ENCODE data around the gene MORN1.

MORN1 gene

GRCh38 chr1:2360588-2361364, 30.6 kb downstream of the MORN1 start:
- H3K4me1 ChIP-seq (ENCODE audit: control insufficient read depth, insufficient read depth, low read length, poor library complexity, severe bottlenecking) = no peaks in the 10 kb centered on the region
- H3K27ac ChIP-seq (ENCODE audit: insufficient read depth, low read length, poor library complexity, severe bottlenecking) = no peak overlapping the region
- H3K9me3 ChIP-seq (ENCODE audit: control insufficient read depth, low read length) = no peaks in the 10 kb centered on the region
- no peaks in the 10 kb centered on the region for H3K27me3 ChIP-seq (replicated peaks; ENCODE audit: control insufficient read depth, insufficient read depth, low read length, poor library complexity, severe bottlenecking)
- H3K36me3 ChIP-seq (ENCODE audit: control insufficient read depth, insufficient read depth, low read length) = no peaks in the 10 kb centered on the region
- no peak for DNase-seq
- H3K4me3 ChIP-seq (ENCODE audit: insufficient read depth, low read depth, low read length, poor library complexity, severe bottlenecking) = no peak overlapping the region

GRCh38 chr1:2358651-2359640, 32.4 kb downstream of the MORN1 start:
- no peak overlapping the region for H3K27ac ChIP-seq (ENCODE audit: insufficient read depth, low read length, poor library complexity, severe bottlenecking)
- no peaks in the 10 kb centered on the region for H3K9me3 ChIP-seq (ENCODE audit: control insufficient read depth, low read length)
- no peaks in the 10 kb centered on the region for H3K4me1 ChIP-seq (ENCODE audit: control insufficient read depth, insufficient read depth, low read length, poor library complexity, severe bottlenecking)
- DNase-seq = no peak
- no peak overlapping the region for H3K4me3 ChIP-seq (ENCODE audit: insufficient read depth, low read depth, low read length, poor library complexity, severe bottlenecking)
- no peaks in the 10 kb centered on the region for H3K27me3 ChIP-seq (replicated peaks; ENCODE audit: control insufficient read depth, insufficient read depth, low read length, poor library complexity, severe bottlenecking)
- H3K36me3 ChIP-seq (ENCODE audit: control insufficient read depth, insufficient read depth, low read length) = no peaks in the 10 kb centered on the region

- H3K4me1 ChIP-seq (ENCODE audit: control insufficient read depth, insufficient read depth, low read length, poor library complexity, severe bottlenecking) = no peaks in the 10 kb centered on the region
- no peaks in the 10 kb centered on the region for H3K27me3 ChIP-seq (replicated peaks; ENCODE audit: control insufficient read depth, insufficient read depth, low read length, poor library complexity, severe bottlenecking)
- no peak for DNase-seq
- no peak overlapping the region for H3K27ac ChIP-seq (ENCODE audit: insufficient read depth, low read length, poor library complexity, severe bottlenecking)
- H3K36me3 ChIP-seq (ENCODE audit: control insufficient read depth, insufficient read depth, low read length) = no peaks in the 10 kb centered on the region
- H3K9me3 ChIP-seq (ENCODE audit: control insufficient read depth, low read length) = no peaks in the 10 kb centered on the region
- H3K4me3 ChIP-seq (ENCODE audit: insufficient read depth, low read depth, low read length, poor library complexity, severe bottlenecking) = no peak overlapping the region
Observed at GRCh38 chr1:2358072-2358471, 33.3 kb downstream of the MORN1 start.

GRCh38 chr1:2356911-2357845, 34.2 kb downstream of the MORN1 start:
- Histone ChIP-seq H3K27me3 (replicated peaks; ENCODE audit: control insufficient read depth, insufficient read depth, low read length, poor library complexity, severe bottlenecking) (no peaks in the 10 kb centered on the region), H3K9me3 (ENCODE audit: control insufficient read depth, low read length) (no peaks in the 10 kb centered on the region), H3K4me3 (ENCODE audit: insufficient read depth, low read depth, low read length, poor library complexity, severe bottlenecking) (no peak overlapping the region), H3K4me1 (ENCODE audit: control insufficient read depth, insufficient read depth, low read length, poor library complexity, severe bottlenecking) (no peaks in the 10 kb centered on the region), H3K27ac (ENCODE audit: insufficient read depth, low read length, poor library complexity, severe bottlenecking) (no peak overlapping the region), H3K36me3 (ENCODE audit: control insufficient read depth, insufficient read depth, low read length) (no peaks in the 10 kb centered on the region)
- no peak for DNase-seq

- no peaks in the 10 kb centered on the region for H3K9me3 ChIP-seq (ENCODE audit: control insufficient read depth, low read length)
- no peak overlapping the region for H3K4me3 ChIP-seq (ENCODE audit: insufficient read depth, low read depth, low read length, poor library complexity, severe bottlenecking)
- no peaks in the 10 kb centered on the region for H3K4me1 ChIP-seq (ENCODE audit: control insufficient read depth, insufficient read depth, low read length, poor library complexity, severe bottlenecking)
- DNase-seq = no peak
- no peaks in the 10 kb centered on the region for H3K27me3 ChIP-seq (replicated peaks; ENCODE audit: control insufficient read depth, insufficient read depth, low read length, poor library complexity, severe bottlenecking)
- no peak overlapping the region for H3K27ac ChIP-seq (ENCODE audit: insufficient read depth, low read length, poor library complexity, severe bottlenecking)
- H3K36me3 ChIP-seq (ENCODE audit: control insufficient read depth, insufficient read depth, low read length) = no peaks in the 10 kb centered on the region
Observed at GRCh38 chr1:2356401-2356800, 35.0 kb downstream of the MORN1 start.

- H3K4me3 ChIP-seq (ENCODE audit: insufficient read depth, low read depth, low read length, poor library complexity, severe bottlenecking) = no peak overlapping the region
- H3K27me3 ChIP-seq (replicated peaks; ENCODE audit: control insufficient read depth, insufficient read depth, low read length, poor library complexity, severe bottlenecking) = no peaks in the 10 kb centered on the region
- no peak overlapping the region for H3K27ac ChIP-seq (ENCODE audit: insufficient read depth, low read length, poor library complexity, severe bottlenecking)
- DNase-seq = no peak
- H3K36me3 ChIP-seq (ENCODE audit: control insufficient read depth, insufficient read depth, low read length) = no peaks in the 10 kb centered on the region
- no peaks in the 10 kb centered on the region for H3K4me1 ChIP-seq (ENCODE audit: control insufficient read depth, insufficient read depth, low read length, poor library complexity, severe bottlenecking)
- H3K9me3 ChIP-seq (ENCODE audit: control insufficient read depth, low read length) = no peaks in the 10 kb centered on the region
Observed at GRCh38 chr1:2355373-2356261, 35.7 kb downstream of the MORN1 start.

GRCh38 chr1:2354511-2355372, 36.6 kb downstream of the MORN1 start:
- H3K9me3 ChIP-seq (ENCODE audit: control insufficient read depth, low read length) = no peaks in the 10 kb centered on the region
- H3K27me3 ChIP-seq (replicated peaks; ENCODE audit: control insufficient read depth, insufficient read depth, low read length, poor library complexity, severe bottlenecking) = no peaks in the 10 kb centered on the region
- H3K4me3 ChIP-seq (ENCODE audit: insufficient read depth, low read depth, low read length, poor library complexity, severe bottlenecking) = no peak overlapping the region
- no peak for DNase-seq
- no peaks in the 10 kb centered on the region for H3K4me1 ChIP-seq (ENCODE audit: control insufficient read depth, insufficient read depth, low read length, poor library complexity, severe bottlenecking)
- no peaks in the 10 kb centered on the region for H3K36me3 ChIP-seq (ENCODE audit: control insufficient read depth, insufficient read depth, low read length)
- H3K27ac ChIP-seq (ENCODE audit: insufficient read depth, low read length, poor library complexity, severe bottlenecking) = no peak overlapping the region

- DNase-seq = no peak
- no peaks in the 10 kb centered on the region for H3K9me3 ChIP-seq (ENCODE audit: control insufficient read depth, low read length)
- no peaks in the 10 kb centered on the region for H3K36me3 ChIP-seq (ENCODE audit: control insufficient read depth, insufficient read depth, low read length)
- H3K27me3 ChIP-seq (replicated peaks; ENCODE audit: control insufficient read depth, insufficient read depth, low read length, poor library complexity, severe bottlenecking) = no peaks in the 10 kb centered on the region
- H3K27ac ChIP-seq (ENCODE audit: insufficient read depth, low read length, poor library complexity, severe bottlenecking) = no peak overlapping the region
- H3K4me1 ChIP-seq (ENCODE audit: control insufficient read depth, insufficient read depth, low read length, poor library complexity, severe bottlenecking) = no peaks in the 10 kb centered on the region
- no peak overlapping the region for H3K4me3 ChIP-seq (ENCODE audit: insufficient read depth, low read depth, low read length, poor library complexity, severe bottlenecking)
Observed at GRCh38 chr1:2353551-2354438, 37.6 kb downstream of the MORN1 start.

Data from effector memory CD4-positive, alpha-beta T cell (primary cell).